H1 (cell line): ENCODE data around the gene RELL2. TPM values are rescaled to one million over a fixed set of nuclear protein-coding genes. Genes with fewer than 3 reads are reported as not detected.

Experiments
- HDAC6 ChIP-seq: IDR thresholded peaks from one replicate; pipeline ENCODE4 v1.7.1; 2012; ENCODE audit warnings: low read depth, mild to moderate bottlenecking, inconsistent platforms, low read length, moderate library complexity
- polyA plus RNA-seq, 7 experiments: library from polyadenylated mRNA; depleted of rRNA in 3 of 7; stranded (reverse) in 5 of 7; unstranded in 2 of 7; fragments of >200 nt in 5 of 7; fragments of 200-250 nt in 2 of 7; gene quantifications; 1 replicate in 5 of 7; 2 replicates in 1 of 7; 4 replicates in 1 of 7; pipeline versions ENCODE4 v1.2.1 to v1.2.3, GENCODE V29; 2011 to 2013; ENCODE audit warnings: missing spikeins in 2 of 7, mixed read lengths in 2 of 7
- total RNA-seq: library from RNA; stranded (reverse); fragmentation: NEBNext Ultra II Directional; extraction: Animal tissue kit (Norgen Biotek cat#: 25700); gene quantifications from 2 replicates; pipeline ENCODE4 v1.2.1, GENCODE V29; 2021
- TF ChIP-seq, protein P1 (sequence below): fragments of 300-600 bp; sonication (generic); IDR thresholded peaks from 2 replicates; pipeline ENCODE4 v1.7.1; 2012; ENCODE audit warnings: low read length, moderate library complexity, mild to moderate bottlenecking, inconsistent platforms; ENCODE audit not compliant: insufficient replicate concordance

RELL2 gene
- total and polyA plus RNA-seq, 2 of the 8 experiments (the other 6 are each of a cell fraction or from before 2014, with no cell fraction given) = 18.6 to 23.7 TPM

DNA sequence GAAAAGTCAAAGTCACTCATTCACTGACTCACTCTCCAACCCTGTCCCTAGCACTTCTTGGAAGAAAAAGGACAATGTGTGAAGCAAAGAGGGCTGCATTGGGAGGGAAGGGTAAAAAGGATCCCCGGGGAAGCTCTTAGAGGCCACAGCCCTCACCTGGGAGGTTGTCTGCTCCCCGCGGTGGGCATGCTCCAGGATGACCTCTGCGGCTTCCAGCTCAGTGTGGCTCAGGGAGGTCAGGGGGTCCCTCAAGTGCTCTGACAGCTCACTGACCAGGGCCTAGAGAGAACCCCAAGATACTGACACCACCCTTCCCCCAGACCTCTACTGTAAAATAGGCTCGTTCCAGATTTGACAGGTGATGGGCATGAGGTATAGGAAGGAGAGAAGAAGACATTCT lies 10.4 kb downstream of the RELL2 start (continued):
- TF ChIP-seq, protein P1, sequence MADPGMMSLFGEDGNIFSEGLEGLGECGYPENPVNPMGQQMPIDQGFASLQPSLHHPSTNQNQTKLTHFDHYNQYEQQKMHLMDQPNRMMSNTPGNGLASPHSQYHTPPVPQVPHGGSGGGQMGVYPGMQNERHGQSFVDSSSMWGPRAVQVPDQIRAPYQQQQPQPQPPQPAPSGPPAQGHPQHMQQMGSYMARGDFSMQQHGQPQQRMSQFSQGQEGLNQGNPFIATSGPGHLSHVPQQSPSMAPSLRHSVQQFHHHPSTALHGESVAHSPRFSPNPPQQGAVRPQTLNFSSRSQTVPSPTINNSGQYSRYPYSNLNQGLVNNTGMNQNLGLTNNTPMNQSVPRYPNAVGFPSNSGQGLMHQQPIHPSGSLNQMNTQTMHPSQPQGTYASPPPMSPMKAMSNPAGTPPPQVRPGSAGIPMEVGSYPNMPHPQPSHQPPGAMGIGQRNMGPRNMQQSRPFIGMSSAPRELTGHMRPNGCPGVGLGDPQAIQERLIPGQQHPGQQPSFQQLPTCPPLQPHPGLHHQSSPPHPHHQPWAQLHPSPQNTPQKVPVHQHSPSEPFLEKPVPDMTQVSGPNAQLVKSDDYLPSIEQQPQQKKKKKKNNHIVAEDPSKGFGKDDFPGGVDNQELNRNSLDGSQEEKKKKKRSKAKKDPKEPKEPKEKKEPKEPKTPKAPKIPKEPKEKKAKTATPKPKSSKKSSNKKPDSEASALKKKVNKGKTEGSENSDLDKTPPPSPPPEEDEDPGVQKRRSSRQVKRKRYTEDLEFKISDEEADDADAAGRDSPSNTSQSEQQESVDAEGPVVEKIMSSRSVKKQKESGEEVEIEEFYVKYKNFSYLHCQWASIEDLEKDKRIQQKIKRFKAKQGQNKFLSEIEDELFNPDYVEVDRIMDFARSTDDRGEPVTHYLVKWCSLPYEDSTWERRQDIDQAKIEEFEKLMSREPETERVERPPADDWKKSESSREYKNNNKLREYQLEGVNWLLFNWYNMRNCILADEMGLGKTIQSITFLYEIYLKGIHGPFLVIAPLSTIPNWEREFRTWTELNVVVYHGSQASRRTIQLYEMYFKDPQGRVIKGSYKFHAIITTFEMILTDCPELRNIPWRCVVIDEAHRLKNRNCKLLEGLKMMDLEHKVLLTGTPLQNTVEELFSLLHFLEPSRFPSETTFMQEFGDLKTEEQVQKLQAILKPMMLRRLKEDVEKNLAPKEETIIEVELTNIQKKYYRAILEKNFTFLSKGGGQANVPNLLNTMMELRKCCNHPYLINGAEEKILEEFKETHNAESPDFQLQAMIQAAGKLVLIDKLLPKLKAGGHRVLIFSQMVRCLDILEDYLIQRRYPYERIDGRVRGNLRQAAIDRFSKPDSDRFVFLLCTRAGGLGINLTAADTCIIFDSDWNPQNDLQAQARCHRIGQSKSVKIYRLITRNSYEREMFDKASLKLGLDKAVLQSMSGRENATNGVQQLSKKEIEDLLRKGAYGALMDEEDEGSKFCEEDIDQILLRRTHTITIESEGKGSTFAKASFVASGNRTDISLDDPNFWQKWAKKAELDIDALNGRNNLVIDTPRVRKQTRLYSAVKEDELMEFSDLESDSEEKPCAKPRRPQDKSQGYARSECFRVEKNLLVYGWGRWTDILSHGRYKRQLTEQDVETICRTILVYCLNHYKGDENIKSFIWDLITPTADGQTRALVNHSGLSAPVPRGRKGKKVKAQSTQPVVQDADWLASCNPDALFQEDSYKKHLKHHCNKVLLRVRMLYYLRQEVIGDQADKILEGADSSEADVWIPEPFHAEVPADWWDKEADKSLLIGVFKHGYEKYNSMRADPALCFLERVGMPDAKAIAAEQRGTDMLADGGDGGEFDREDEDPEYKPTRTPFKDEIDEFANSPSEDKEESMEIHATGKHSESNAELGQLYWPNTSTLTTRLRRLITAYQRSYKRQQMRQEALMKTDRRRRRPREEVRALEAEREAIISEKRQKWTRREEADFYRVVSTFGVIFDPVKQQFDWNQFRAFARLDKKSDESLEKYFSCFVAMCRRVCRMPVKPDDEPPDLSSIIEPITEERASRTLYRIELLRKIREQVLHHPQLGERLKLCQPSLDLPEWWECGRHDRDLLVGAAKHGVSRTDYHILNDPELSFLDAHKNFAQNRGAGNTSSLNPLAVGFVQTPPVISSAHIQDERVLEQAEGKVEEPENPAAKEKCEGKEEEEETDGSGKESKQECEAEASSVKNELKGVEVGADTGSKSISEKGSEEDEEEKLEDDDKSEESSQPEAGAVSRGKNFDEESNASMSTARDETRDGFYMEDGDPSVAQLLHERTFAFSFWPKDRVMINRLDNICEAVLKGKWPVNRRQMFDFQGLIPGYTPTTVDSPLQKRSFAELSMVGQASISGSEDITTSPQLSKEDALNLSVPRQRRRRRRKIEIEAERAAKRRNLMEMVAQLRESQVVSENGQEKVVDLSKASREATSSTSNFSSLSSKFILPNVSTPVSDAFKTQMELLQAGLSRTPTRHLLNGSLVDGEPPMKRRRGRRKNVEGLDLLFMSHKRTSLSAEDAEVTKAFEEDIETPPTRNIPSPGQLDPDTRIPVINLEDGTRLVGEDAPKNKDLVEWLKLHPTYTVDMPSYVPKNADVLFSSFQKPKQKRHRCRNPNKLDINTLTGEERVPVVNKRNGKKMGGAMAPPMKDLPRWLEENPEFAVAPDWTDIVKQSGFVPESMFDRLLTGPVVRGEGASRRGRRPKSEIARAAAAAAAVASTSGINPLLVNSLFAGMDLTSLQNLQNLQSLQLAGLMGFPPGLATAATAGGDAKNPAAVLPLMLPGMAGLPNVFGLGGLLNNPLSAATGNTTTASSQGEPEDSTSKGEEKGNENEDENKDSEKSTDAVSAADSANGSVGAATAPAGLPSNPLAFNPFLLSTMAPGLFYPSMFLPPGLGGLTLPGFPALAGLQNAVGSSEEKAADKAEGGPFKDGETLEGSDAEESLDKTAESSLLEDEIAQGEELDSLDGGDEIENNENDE = no peak
- TF ChIP-seq HDAC6 = no peak
